Measurements from ENCODE around the gene PARP14.

- TF ChIP-seq, protein P1, sequence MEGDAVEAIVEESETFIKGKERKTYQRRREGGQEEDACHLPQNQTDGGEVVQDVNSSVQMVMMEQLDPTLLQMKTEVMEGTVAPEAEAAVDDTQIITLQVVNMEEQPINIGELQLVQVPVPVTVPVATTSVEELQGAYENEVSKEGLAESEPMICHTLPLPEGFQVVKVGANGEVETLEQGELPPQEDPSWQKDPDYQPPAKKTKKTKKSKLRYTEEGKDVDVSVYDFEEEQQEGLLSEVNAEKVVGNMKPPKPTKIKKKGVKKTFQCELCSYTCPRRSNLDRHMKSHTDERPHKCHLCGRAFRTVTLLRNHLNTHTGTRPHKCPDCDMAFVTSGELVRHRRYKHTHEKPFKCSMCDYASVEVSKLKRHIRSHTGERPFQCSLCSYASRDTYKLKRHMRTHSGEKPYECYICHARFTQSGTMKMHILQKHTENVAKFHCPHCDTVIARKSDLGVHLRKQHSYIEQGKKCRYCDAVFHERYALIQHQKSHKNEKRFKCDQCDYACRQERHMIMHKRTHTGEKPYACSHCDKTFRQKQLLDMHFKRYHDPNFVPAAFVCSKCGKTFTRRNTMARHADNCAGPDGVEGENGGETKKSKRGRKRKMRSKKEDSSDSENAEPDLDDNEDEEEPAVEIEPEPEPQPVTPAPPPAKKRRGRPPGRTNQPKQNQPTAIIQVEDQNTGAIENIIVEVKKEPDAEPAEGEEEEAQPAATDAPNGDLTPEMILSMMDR (IDR thresholded peaks at IDR 0.05) = no peak
- no peak for TF ChIP-seq POLR2AphosphoS5 (IDR thresholded peaks at IDR 0.05)
- no peak for TF ChIP-seq POLR2A (IDR thresholded peaks at IDR 0.05)
Observed at GRCh38 chr3:122773944-122774509, 93.4 kb downstream of the PARP14 start.

Measured in breast epithelium (tissue), 3 donors.